Activated naive CD8-positive, alpha-beta T cell treated with anti-CD3 and anti-CD28 coated beads, Interleukin-2, amount 10 ng/mL, durations not matched to agents 7 days and 5 days (primary cell): Measurements from ENCODE around the gene AHCYL1. TPM values are rescaled to one million over a fixed set of nuclear protein-coding genes. Genes with fewer than 3 reads are reported as not detected.

Experiments used
- ATAC-seq: fragments of 150-1000 bp; cut with Tn5 transposase; one replicate; pipeline ENCODE4 v1.10.0; 2021; ENCODE audit warnings: low read depth, moderate library complexity
- POLR2A ChIA-PET: fragments of 350-600 bp; sonication (Branson Sonifier 250); formaldehyde crosslinking; loops from one replicate; lab custom pipeline; 2021; ENCODE audit warnings: antibody characterized with exemption; lab: Charles Lee
- DNase-seq: peaks from one replicate; pipeline ENCODE4 v3.0.0; 2021
- H3K27ac Mint-ChIP-seq: one replicate; pipeline ENCODE4 v1.8.0; 2022; ENCODE audit warnings: mild to moderate bottlenecking, mixed read lengths
- H3K27me3 Mint-ChIP-seq: one replicate; pipeline ENCODE4 v1.8.0; 2022; ENCODE audit warnings: mild to moderate bottlenecking, moderate library complexity, mixed read lengths
- H3K36me3 Mint-ChIP-seq: one replicate; pipeline ENCODE4 v1.8.0; 2021; ENCODE audit warnings: mild to moderate bottlenecking, mixed read lengths
- H3K4me1 Mint-ChIP-seq: one replicate; pipeline ENCODE4 v1.8.0; 2021; ENCODE audit warnings: mixed read lengths
- H3K4me3 Mint-ChIP-seq: one replicate; pipeline ENCODE4 v1.8.0; 2022; ENCODE audit warnings: mild to moderate bottlenecking, moderate library complexity, mixed read lengths
- H3K9me3 Mint-ChIP-seq: one replicate; pipeline ENCODE4 v1.8.0; 2021; ENCODE audit warnings: mixed read lengths
- total RNA-seq, 2 experiments: library from RNA; stranded (reverse); gene quantifications; one replicate each; pipeline ENCODE4 v1.2.3, GENCODE V29; 2021

Gene AHCYL1
- total RNA-seq, 2 experiments from 2014 or later = 53.6 to 55.4 TPM

GRCh38 chr1:110039641-110040040 lies 55.1 kb downstream of the AHCYL1 start:
- POLR2A ChIA-PET = no interaction called here
- Mint-ChIP-seq H3K4me3 (no peak overlapping the region), H3K9me3 (no peaks in the 10 kb centered on the region), H3K27ac (no peak overlapping the region), H3K27me3 (no peaks in the 10 kb centered on the region), H3K4me1 (peaks cover 12% of the 10 kb centered on the region), H3K36me3 (peaks cover 11% of the 10 kb centered on the region)
- no peak for DNase-seq
- no peak for ATAC-seq

- DNase-seq (no peak), ATAC-seq (peak; percentile 18)
- peaks cover 7% of the 10 kb centered on the region for H3K4me1 Mint-ChIP-seq
- no peak overlapping the region for H3K27ac Mint-ChIP-seq
- H3K4me3 Mint-ChIP-seq = no peak overlapping the region
- POLR2A ChIA-PET = no interaction called here
- H3K9me3 Mint-ChIP-seq = no peaks in the 10 kb centered on the region
- peaks cover 13% of the 10 kb centered on the region for H3K36me3 Mint-ChIP-seq
- no peaks in the 10 kb centered on the region for H3K27me3 Mint-ChIP-seq
Observed at GRCh38 chr1:110040548-110040947, 56.0 kb downstream of the AHCYL1 start.

GRCh38 chr1:110043016-110043415 lies 58.5 kb downstream of the AHCYL1 start:
- Mint-ChIP-seq H3K27ac (no peak overlapping the region), H3K4me3 (no peak overlapping the region), H3K27me3 (no peaks in the 10 kb centered on the region), H3K36me3 (peaks cover 22% of the 10 kb centered on the region), H3K9me3 (no peaks in the 10 kb centered on the region), H3K4me1 (no peaks in the 10 kb centered on the region)
- POLR2A ChIA-PET = no interaction called here
- DNase-seq (no peak), ATAC-seq (no peak)

- H3K36me3 Mint-ChIP-seq = peaks cover 23% of the 10 kb centered on the region
- ATAC-seq (no peak), DNase-seq (no peak)
- H3K9me3 Mint-ChIP-seq = no peaks in the 10 kb centered on the region
- H3K4me1 Mint-ChIP-seq = no peaks in the 10 kb centered on the region
- no peak overlapping the region for H3K27ac Mint-ChIP-seq
- H3K4me3 Mint-ChIP-seq = no peak overlapping the region
- H3K27me3 Mint-ChIP-seq = no peaks in the 10 kb centered on the region
- POLR2A ChIA-PET = interaction anchor here (0.8 kb wide), 1 partner anchor 13 kb away, joined by 4 read pairs; the partner anchor contains the start of gene STRIP1
Observed at GRCh38 chr1:110047463-110047862, 62.9 kb downstream of the AHCYL1 start.

- H3K36me3 Mint-ChIP-seq = peaks cover 23% of the 10 kb centered on the region
- H3K27ac Mint-ChIP-seq = no peak overlapping the region
- H3K4me1 Mint-ChIP-seq = no peaks in the 10 kb centered on the region
- no peaks in the 10 kb centered on the region for H3K27me3 Mint-ChIP-seq
- POLR2A ChIA-PET = no interaction called here
- no peaks in the 10 kb centered on the region for H3K9me3 Mint-ChIP-seq
- DNase-seq (no peak), ATAC-seq (no peak)
- H3K4me3 Mint-ChIP-seq = no peak overlapping the region
Observed at GRCh38 chr1:110048240-110048639, 63.7 kb downstream of the AHCYL1 start.

GRCh38 chr1:110048923-110049601 lies 64.5 kb downstream of the AHCYL1 start:
- Mint-ChIP-seq H3K9me3 (no peaks in the 10 kb centered on the region), H3K36me3 (peaks cover 24% of the 10 kb centered on the region), H3K27ac (no peak overlapping the region), H3K4me1 (no peaks in the 10 kb centered on the region), H3K27me3 (no peaks in the 10 kb centered on the region), H3K4me3 (no peak overlapping the region)
- ATAC-seq (no peak), DNase-seq (no peak)
- POLR2A ChIA-PET = no interaction called here

GRCh38 chr1:110049801-110050601 lies 65.4 kb downstream of the AHCYL1 start:
- Mint-ChIP-seq H3K27ac (no peak overlapping the region), H3K36me3 (peaks cover 22% of the 10 kb centered on the region), H3K9me3 (no peaks in the 10 kb centered on the region), H3K27me3 (no peaks in the 10 kb centered on the region), H3K4me1 (no peaks in the 10 kb centered on the region), H3K4me3 (no peak overlapping the region)
- ATAC-seq (no peak), DNase-seq (no peak)
- POLR2A ChIA-PET = interaction anchor here (1.1 kb wide), 1 partner anchor 16 kb away, joined by 3 read pairs; the partner anchor contains the start of gene STRIP1

GRCh38 chr1:110050602-110051261 lies 66.2 kb downstream of the AHCYL1 start:
- no peaks in the 10 kb centered on the region for H3K9me3 Mint-ChIP-seq
- peaks cover 19% of the 10 kb centered on the region for H3K36me3 Mint-ChIP-seq
- ATAC-seq = no peak
- POLR2A ChIA-PET = interaction anchor here (1.1 kb wide), 1 partner anchor 16 kb away, joined by 3 read pairs; the partner anchor contains the start of gene STRIP1
- H3K27me3 Mint-ChIP-seq = no peaks in the 10 kb centered on the region
- DNase-seq = no peak
- no peak overlapping the region for H3K27ac Mint-ChIP-seq
- H3K4me3 Mint-ChIP-seq = no peak overlapping the region
- no peaks in the 10 kb centered on the region for H3K4me1 Mint-ChIP-seq

GRCh38 chr1:110051262-110051648 lies 66.7 kb downstream of the AHCYL1 start:
- POLR2A ChIA-PET = no interaction called here
- no peaks in the 10 kb centered on the region for H3K4me1 Mint-ChIP-seq
- ATAC-seq = no peak
- H3K4me3 Mint-ChIP-seq = no peak overlapping the region
- H3K27ac Mint-ChIP-seq = no peak overlapping the region
- no peaks in the 10 kb centered on the region for H3K9me3 Mint-ChIP-seq
- DNase-seq = no peak
- H3K36me3 Mint-ChIP-seq = peaks cover 15% of the 10 kb centered on the region
- no peaks in the 10 kb centered on the region for H3K27me3 Mint-ChIP-seq

GRCh38 chr1:110053552-110054428 lies 69.2 kb downstream of the AHCYL1 start:
- no peak overlapping the region for H3K27ac Mint-ChIP-seq
- no peaks in the 10 kb centered on the region for H3K27me3 Mint-ChIP-seq
- POLR2A ChIA-PET = interaction anchor here (1.0 kb wide), 1 partner anchor 20 kb away, joined by 4 read pairs; the partner anchor contains the start of gene STRIP1

GRCh38 chr1:110055493-110056284 lies 71.1 kb downstream of the AHCYL1 start:
- DNase-seq (no peak), ATAC-seq (no peak)
- H3K4me1 Mint-ChIP-seq = peaks cover 3% of the 10 kb centered on the region
- H3K9me3 Mint-ChIP-seq = no peaks in the 10 kb centered on the region
- H3K36me3 Mint-ChIP-seq = peaks cover 8% of the 10 kb centered on the region
- no peak overlapping the region for H3K4me3 Mint-ChIP-seq
- H3K27me3 Mint-ChIP-seq = no peaks in the 10 kb centered on the region
- POLR2A ChIA-PET = interaction anchor here (0.5 kb wide), 1 partner anchor 224 kb away, joined by 4 read pairs; no protein-coding TSS in a partner anchor
- no peak overlapping the region for H3K27ac Mint-ChIP-seq

More at GRCh38 chr1:110053552-110054428, 69.2 kb downstream of the AHCYL1 start:
- H3K4me3 Mint-ChIP-seq = no peak overlapping the region
- H3K36me3 Mint-ChIP-seq = peaks cover 6% of the 10 kb centered on the region
- no peaks in the 10 kb centered on the region for H3K9me3 Mint-ChIP-seq
- DNase-seq (peak; percentile 79), ATAC-seq (peak; percentile 70)
- H3K4me1 Mint-ChIP-seq = no peaks in the 10 kb centered on the region

GRCh38 chr1:110056285-110056683 lies 71.7 kb downstream of the AHCYL1 start:
- Mint-ChIP-seq H3K4me1 (peaks cover 3% of the 10 kb centered on the region), H3K4me3 (no peak overlapping the region), H3K27ac (no peak overlapping the region), H3K9me3 (no peaks in the 10 kb centered on the region), H3K27me3 (no peaks in the 10 kb centered on the region), H3K36me3 (peaks cover 8% of the 10 kb centered on the region)
- ATAC-seq (no peak), DNase-seq (no peak)
- POLR2A ChIA-PET = interaction anchor here (0.6 kb wide), 1 partner anchor 137 kb away, joined by 3 read pairs; no protein-coding TSS in a partner anchor
